ENCODE results near the gene MIF4GD.
"Not testable (repeated sequence)": the region's sequence is repeated elsewhere in the genome, so short reads cannot be mapped to it uniquely, and the experiment has no call there.

The MIF4GD gene

GRCh38 chr17:75255954-75256698 lies 14.9 kb downstream of the MIF4GD start:
- not testable (repeated sequence) for DNase-seq, H3K27me3 Mint-ChIP-seq, H3K9me3 Mint-ChIP-seq, H3K4me3 Mint-ChIP-seq
- Mint-ChIP-seq H3K4me1 (ENCODE audit: low read depth) (peaks cover 87% of the 10 kb centered on the region), H3K36me3 (ENCODE audit: low read depth) (peaks cover 32% of the 10 kb centered on the region), H3K27ac (peak overlapping the region; percentile 51)

- Mint-ChIP-seq H3K27ac (peak overlapping the region; percentile 89), H3K27me3 (no peaks in the 10 kb centered on the region), H3K4me1 (ENCODE audit: low read depth) (peaks cover 88% of the 10 kb centered on the region), H3K4me3 (no peak overlapping the region), H3K36me3 (ENCODE audit: low read depth) (peaks cover 28% of the 10 kb centered on the region), H3K9me3 (no peaks in the 10 kb centered on the region)
- DNase-seq, result no peak
Measured at GRCh38 chr17:75252039-75252816, 18.8 kb downstream of the MIF4GD start.

GRCh38 chr17:75250009-75250471 lies 21.0 kb downstream of the MIF4GD start:
- Mint-ChIP-seq H3K36me3 (ENCODE audit: low read depth) (peaks cover 47% of the 10 kb centered on the region), H3K27me3 (no peaks in the 10 kb centered on the region), H3K4me3 (peak overlapping the region; percentile 74), H3K9me3 (no peaks in the 10 kb centered on the region), H3K27ac (peak overlapping the region; percentile 97), H3K4me1 (ENCODE audit: low read depth) (peaks cover 84% of the 10 kb centered on the region)
- peak; percentile 83 for DNase-seq

- H3K36me3 Mint-ChIP-seq (ENCODE audit: low read depth), result peaks cover 52% of the 10 kb centered on the region
- DNase-seq, result no peak
- peak overlapping the region; percentile 97 for H3K27ac Mint-ChIP-seq
- no peaks in the 10 kb centered on the region for H3K9me3 Mint-ChIP-seq
- H3K27me3 Mint-ChIP-seq, result no peaks in the 10 kb centered on the region
- peaks cover 83% of the 10 kb centered on the region for H3K4me1 Mint-ChIP-seq (ENCODE audit: low read depth)
- H3K4me3 Mint-ChIP-seq, result peak overlapping the region; percentile 74
Measured at GRCh38 chr17:75249564-75249963, 21.5 kb downstream of the MIF4GD start.

GRCh38 chr17:75246404-75246803 lies 24.6 kb downstream of the MIF4GD start:
- peak overlapping the region; percentile 80 for H3K27ac Mint-ChIP-seq
- peaks cover 85% of the 10 kb centered on the region for H3K4me1 Mint-ChIP-seq (ENCODE audit: low read depth)
- no peak overlapping the region for H3K4me3 Mint-ChIP-seq
- H3K9me3 Mint-ChIP-seq, result no peaks in the 10 kb centered on the region
- peaks cover 77% of the 10 kb centered on the region for H3K36me3 Mint-ChIP-seq (ENCODE audit: low read depth)
- no peaks in the 10 kb centered on the region for H3K27me3 Mint-ChIP-seq
- DNase-seq, result no peak

- Mint-ChIP-seq H3K4me3 (no peak overlapping the region), H3K36me3 (ENCODE audit: low read depth) (peaks cover 87% of the 10 kb centered on the region), H3K27me3 (no peaks in the 10 kb centered on the region), H3K27ac (peak overlapping the region; percentile 84), H3K4me1 (ENCODE audit: low read depth) (peaks cover 83% of the 10 kb centered on the region), H3K9me3 (no peaks in the 10 kb centered on the region)
- DNase-seq, result no peak
Measured at GRCh38 chr17:75245011-75245410, 26.0 kb downstream of the MIF4GD start.

- no peaks in the 10 kb centered on the region for H3K9me3 Mint-ChIP-seq
- DNase-seq, result no peak
- H3K4me1 Mint-ChIP-seq (ENCODE audit: low read depth), result peaks cover 78% of the 10 kb centered on the region
- H3K4me3 Mint-ChIP-seq, result peak overlapping the region; percentile 18
- peaks cover 87% of the 10 kb centered on the region for H3K36me3 Mint-ChIP-seq (ENCODE audit: low read depth)
- no peaks in the 10 kb centered on the region for H3K27me3 Mint-ChIP-seq
- peak overlapping the region; percentile 84 for H3K27ac Mint-ChIP-seq
Measured at GRCh38 chr17:75244133-75244866, 26.7 kb downstream of the MIF4GD start.

- H3K4me1 Mint-ChIP-seq (ENCODE audit: low read depth), result peaks cover 75% of the 10 kb centered on the region
- H3K9me3 Mint-ChIP-seq, result no peaks in the 10 kb centered on the region
- peaks cover 96% of the 10 kb centered on the region for H3K36me3 Mint-ChIP-seq (ENCODE audit: low read depth)
- H3K4me3 Mint-ChIP-seq, result peak overlapping the region; percentile 12
- H3K27ac Mint-ChIP-seq, result peak overlapping the region; percentile 91
- no peaks in the 10 kb centered on the region for H3K27me3 Mint-ChIP-seq
- peak; percentile 59 for DNase-seq
Measured at GRCh38 chr17:75242461-75243042, 28.5 kb downstream of the MIF4GD start.

GRCh38 chr17:75241996-75242460 lies 29.0 kb downstream of the MIF4GD start:
- H3K27ac Mint-ChIP-seq, result peak overlapping the region; percentile 91
- peak overlapping the region; percentile 12 for H3K4me3 Mint-ChIP-seq
- peaks cover 99% of the 10 kb centered on the region for H3K36me3 Mint-ChIP-seq (ENCODE audit: low read depth)
- H3K4me1 Mint-ChIP-seq (ENCODE audit: low read depth), result peaks cover 71% of the 10 kb centered on the region
- H3K9me3 Mint-ChIP-seq, result no peaks in the 10 kb centered on the region
- H3K27me3 Mint-ChIP-seq, result no peaks in the 10 kb centered on the region
- peak; percentile 49 for DNase-seq

GRCh38 chr17:75241502-75241901 lies 29.5 kb downstream of the MIF4GD start:
- DNase-seq, result no peak
- no peaks in the 10 kb centered on the region for H3K9me3 Mint-ChIP-seq
- H3K4me1 Mint-ChIP-seq (ENCODE audit: low read depth), result peaks cover 67% of the 10 kb centered on the region

GRCh38 chr17:75241143-75241430 lies 29.9 kb downstream of the MIF4GD start:
- H3K9me3 Mint-ChIP-seq, result no peaks in the 10 kb centered on the region
- peaks cover 64% of the 10 kb centered on the region for H3K4me1 Mint-ChIP-seq (ENCODE audit: low read depth)
- H3K27me3 Mint-ChIP-seq, result no peaks in the 10 kb centered on the region
- peak overlapping the region; percentile 74 for H3K27ac Mint-ChIP-seq
- peaks cover 99% of the 10 kb centered on the region for H3K36me3 Mint-ChIP-seq (ENCODE audit: low read depth)
- no peak overlapping the region for H3K4me3 Mint-ChIP-seq
- DNase-seq, result no peak

More at GRCh38 chr17:75241502-75241901, 29.5 kb downstream of the MIF4GD start:
- Mint-ChIP-seq H3K36me3 (ENCODE audit: low read depth) (peaks cover 99% of the 10 kb centered on the region), H3K27me3 (no peaks in the 10 kb centered on the region), H3K27ac (peak overlapping the region; percentile 91), H3K4me3 (no peak overlapping the region)

GRCh38 chr17:75240394-75241142 lies 30.5 kb downstream of the MIF4GD start:
- DNase-seq, result peak; percentile 65
- Mint-ChIP-seq H3K36me3 (ENCODE audit: low read depth) (peaks cover 99% of the 10 kb centered on the region), H3K4me1 (ENCODE audit: low read depth) (peaks cover 60% of the 10 kb centered on the region), H3K27ac (peak overlapping the region; percentile 74), H3K4me3 (no peak overlapping the region), H3K9me3 (no peaks in the 10 kb centered on the region), H3K27me3 (no peaks in the 10 kb centered on the region)

GRCh38 chr17:75239778-75240393 lies 31.1 kb downstream of the MIF4GD start:
- Mint-ChIP-seq H3K27me3 (no peaks in the 10 kb centered on the region), H3K4me3 (no peak overlapping the region), H3K9me3 (no peaks in the 10 kb centered on the region), H3K27ac (peak overlapping the region; percentile 75), H3K4me1 (ENCODE audit: low read depth) (peaks cover 54% of the 10 kb centered on the region), H3K36me3 (ENCODE audit: low read depth) (peaks cover 99% of the 10 kb centered on the region)
- DNase-seq, result no peak

All from activated T-cell treated with anti-CD3 and anti-CD28 coated beads, Interleukin-2, amount 50 U/mL, for 24 hours (primary cell).